Bone marrow (tissue), 2 donors: ENCODE data around the gene ERO1A.

Experiments used
- DNase-seq, 2 donors: peaks; one replicate each; lab custom pipeline; 2025; lab: John Stamatoyannopoulos, UW

ERO1A gene

GRCh38 chr14:52599974-52600373, 95.4 kb downstream of the ERO1A start:
- DNase-seq = no peak

GRCh38 chr14:52598568-52598967, 96.8 kb downstream of the ERO1A start:
- DNase-seq = no peak

- no peak for DNase-seq
Measured at GRCh38 chr14:52596861-52597260, 98.5 kb downstream of the ERO1A start.

DNA sequence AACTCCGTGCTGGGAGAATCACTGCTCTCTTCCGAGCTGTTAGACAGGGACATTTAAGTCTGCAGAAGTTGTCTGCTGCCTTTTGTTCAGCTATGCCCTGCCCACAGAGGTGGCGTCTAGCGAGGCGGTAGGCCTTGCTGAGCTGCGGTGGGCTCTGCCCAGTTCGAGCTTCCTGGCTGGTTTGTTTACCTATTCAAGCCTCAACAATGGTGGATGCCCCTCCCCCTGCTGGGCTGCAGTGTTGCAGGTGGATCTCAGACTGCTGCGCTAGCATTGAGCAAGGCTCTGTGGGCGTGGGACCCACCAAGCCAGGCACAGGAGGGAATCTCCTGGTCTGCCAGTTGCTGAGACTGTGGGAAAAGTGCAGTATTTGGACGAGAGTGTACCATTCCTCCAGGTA, 99.0 kb downstream of the ERO1A start:
- DNase-seq = no peak

- no peak for DNase-seq
Measured at GRCh38 chr14:52590318-52590717, 105.0 kb downstream of the ERO1A start.
